ENCODE data around the gene MAN1C1.

GRCh38 chr1:25743164-25744139 is 126.9 kb downstream of the MAN1C1 start:
- TF ChIP-seq EP300 (IDR thresholded peaks at IDR 0.05; ENCODE audit: borderline replicate concordance) = no peak
- TF ChIP-seq ZBTB7A (IDR thresholded peaks at IDR 0.05; ENCODE audit: low read depth) = no peak
- no peak for TF ChIP-seq REST (IDR thresholded peaks at IDR 0.05; ENCODE audit: low read depth)
- TF ChIP-seq CEBPB (IDR thresholded peaks at IDR 0.05) = no peak
